Endothelial cell of umbilical vein (primary cell): ENCODE results near the gene GALNT9.

Experiments used
- EZH2 ChIP-seq: IDR thresholded peaks from 2 replicates; pipeline ENCODE4 v1.6.1; 2012; ENCODE audit warnings: borderline replicate concordance, low read depth, mild to moderate bottlenecking, moderate library complexity, low read length, inconsistent platforms; ENCODE audit not compliant: severe bottlenecking
- FOS ChIP-seq: IDR thresholded peaks from 2 replicates; pipeline ENCODE4 v1.6.1; 2011; ENCODE audit warnings: mild to moderate bottlenecking, low read length, moderate library complexity, borderline replicate concordance; ENCODE audit not compliant: insufficient read depth
- GATA2 ChIP-seq: IDR thresholded peaks from 2 replicates; pipeline ENCODE4 v1.7.0; 2011; ENCODE audit warnings: low read depth, mild to moderate bottlenecking, moderate library complexity, mixed read lengths, low read length; ENCODE audit not compliant: insufficient read length, insufficient read depth
- JUN ChIP-seq: IDR thresholded peaks from 2 replicates; pipeline ENCODE4 v1.6.1; 2011; ENCODE audit warnings: borderline replicate concordance, low read depth; ENCODE audit not compliant: insufficient read length, insufficient read depth
- MYC ChIP-seq: IDR thresholded peaks from one replicate; pipeline ENCODE4 v1.6.1; 2011; ENCODE audit warnings: mild to moderate bottlenecking, low read depth, low read length
- POLR2A ChIP-seq: IDR thresholded peaks from 2 replicates; pipeline ENCODE4 v1.6.1; 2012; ENCODE audit warnings: low read depth, mild to moderate bottlenecking, control low read depth, low read length
- POLR2AphosphoS5 ChIP-seq: IDR thresholded peaks from 2 replicates; pipeline ENCODE4 v1.6.1; 2012; ENCODE audit warnings: low read depth, mild to moderate bottlenecking, control low read depth, low read length, moderate library complexity; ENCODE audit not compliant: insufficient read depth
- TF ChIP-seq, protein P1 (sequence below), 2 donors: IDR thresholded peaks; 1 replicate in 1 of 2; 2 replicates in 1 of 2; pipeline ENCODE4 v1.5.1; 2011; ENCODE audit warnings: low read length in 2 of 2, mild to moderate bottlenecking in 2 of 2, moderate library complexity in 2 of 2, control low read depth in 1 of 2, inconsistent platforms in 1 of 2, low read depth in 1 of 2; ENCODE audit not compliant: insufficient read depth in 1 of 2; ENCODE audit errors: extremely low read depth in 1 of 2
- TF ChIP-seq, protein P2 (sequence below): IDR thresholded peaks from 2 replicates; pipeline ENCODE4 v1.6.1; 2011; ENCODE audit not compliant: insufficient read depth, insufficient read length

DNA sequence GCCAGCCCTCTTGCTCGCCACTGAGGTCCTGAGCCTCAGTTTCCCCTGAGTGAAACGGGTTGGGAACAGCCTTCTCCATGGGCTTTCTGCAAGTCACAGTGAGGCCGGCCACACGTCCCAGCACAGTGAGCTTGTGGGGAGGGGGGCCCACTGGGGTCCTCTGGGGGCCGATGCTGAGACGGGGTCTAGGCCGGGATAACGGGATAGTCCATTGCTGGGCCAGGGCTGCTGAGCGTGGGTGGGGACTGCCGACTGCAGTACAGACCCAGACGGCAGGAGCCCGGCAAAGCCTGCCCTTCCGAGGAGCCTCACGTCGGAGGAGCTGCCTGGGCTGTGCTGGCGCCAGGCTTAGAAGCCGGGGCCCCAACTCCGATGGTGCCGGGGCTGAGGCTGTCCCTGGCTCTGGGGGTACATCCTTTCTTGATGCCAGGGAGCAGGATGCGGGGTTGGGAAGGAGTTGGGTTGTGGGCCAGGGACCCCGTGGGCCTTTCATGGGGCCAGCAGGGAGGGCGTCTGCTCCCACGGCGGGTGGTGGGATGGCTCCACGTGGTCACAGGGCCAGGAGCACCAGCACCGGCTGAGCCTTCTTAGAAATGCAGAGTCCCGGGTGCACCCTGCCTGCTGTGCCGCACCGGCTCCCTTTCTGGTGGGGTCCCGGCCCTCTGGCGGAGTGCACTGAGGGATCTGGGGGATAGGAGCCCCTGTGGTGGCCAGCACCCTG lies 160.9 kb downstream of the GALNT9 start:
- TF ChIP-seq, protein P1, sequence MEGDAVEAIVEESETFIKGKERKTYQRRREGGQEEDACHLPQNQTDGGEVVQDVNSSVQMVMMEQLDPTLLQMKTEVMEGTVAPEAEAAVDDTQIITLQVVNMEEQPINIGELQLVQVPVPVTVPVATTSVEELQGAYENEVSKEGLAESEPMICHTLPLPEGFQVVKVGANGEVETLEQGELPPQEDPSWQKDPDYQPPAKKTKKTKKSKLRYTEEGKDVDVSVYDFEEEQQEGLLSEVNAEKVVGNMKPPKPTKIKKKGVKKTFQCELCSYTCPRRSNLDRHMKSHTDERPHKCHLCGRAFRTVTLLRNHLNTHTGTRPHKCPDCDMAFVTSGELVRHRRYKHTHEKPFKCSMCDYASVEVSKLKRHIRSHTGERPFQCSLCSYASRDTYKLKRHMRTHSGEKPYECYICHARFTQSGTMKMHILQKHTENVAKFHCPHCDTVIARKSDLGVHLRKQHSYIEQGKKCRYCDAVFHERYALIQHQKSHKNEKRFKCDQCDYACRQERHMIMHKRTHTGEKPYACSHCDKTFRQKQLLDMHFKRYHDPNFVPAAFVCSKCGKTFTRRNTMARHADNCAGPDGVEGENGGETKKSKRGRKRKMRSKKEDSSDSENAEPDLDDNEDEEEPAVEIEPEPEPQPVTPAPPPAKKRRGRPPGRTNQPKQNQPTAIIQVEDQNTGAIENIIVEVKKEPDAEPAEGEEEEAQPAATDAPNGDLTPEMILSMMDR (IDR thresholded peaks at IDR 0.05; ENCODE audit: extremely low read depth in 1 of 2, insufficient read depth in 1 of 2, low read depth in 1 of 2, low read length in 2 of 2): no peak
- TF ChIP-seq, protein P2, sequence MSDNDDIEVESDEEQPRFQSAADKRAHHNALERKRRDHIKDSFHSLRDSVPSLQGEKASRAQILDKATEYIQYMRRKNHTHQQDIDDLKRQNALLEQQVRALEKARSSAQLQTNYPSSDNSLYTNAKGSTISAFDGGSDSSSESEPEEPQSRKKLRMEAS: no peak
- no peak for TF ChIP-seq POLR2A
- TF ChIP-seq POLR2AphosphoS5: no peak
- no peak for TF ChIP-seq JUN
- no peak for TF ChIP-seq EZH2
- no peak for TF ChIP-seq FOS
- no peak for TF ChIP-seq GATA2
- no peak for TF ChIP-seq MYC
